GM18861 (cell line): Measurements from ENCODE around the gene KCTD14.
"Not testable (repeated sequence)": the region's sequence is repeated elsewhere in the genome, so short reads cannot be mapped to it uniquely, and the experiment has no call there.

Experiments
- ATAC-seq: cut with Tn5 transposase; IDR thresholded peaks from one replicate; pipeline ENCODE4 v1.9.1; 2021; ENCODE audit not compliant: unreplicated experiment

Gene KCTD14

GRCh38 chr11:78022397-78023396 is at the start of gene KCTD14:
KCTD14 (minus strand) TSS chr11:78023276; CDS start chr11:78023249, 27 bp downstream.
- no peak for ATAC-seq

- no peak for ATAC-seq
These were observed 49.4 kb upstream of the KCTD14 start for GRCh38 chr11:78072455-78072854.

- no peak for ATAC-seq
These were observed 48.6 kb upstream of the KCTD14 start for GRCh38 chr11:78071717-78072116.

- ATAC-seq = no peak
These were observed 47.5 kb upstream of the KCTD14 start for GRCh38 chr11:78070621-78071020.

DNA sequence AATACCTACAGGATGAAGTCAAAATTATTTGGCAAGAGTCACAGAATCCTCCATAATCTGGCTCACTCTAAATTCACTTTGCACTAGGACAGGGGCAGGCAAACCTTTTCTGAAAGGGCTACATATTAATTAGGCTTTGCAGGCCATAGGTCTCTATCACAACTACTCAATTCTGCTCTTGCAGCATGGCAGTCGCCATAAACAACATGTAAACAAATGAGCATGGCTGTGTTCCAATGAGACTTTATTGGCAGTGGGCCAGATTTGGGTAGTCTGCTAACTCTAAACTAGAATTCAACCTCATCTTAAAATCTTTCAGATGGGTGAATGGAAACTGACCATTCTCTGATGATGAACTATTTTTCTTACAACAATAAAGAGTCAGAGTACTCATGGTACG is 46.4 kb upstream of the KCTD14 start:
- ATAC-seq = no peak

GRCh38 chr11:78067704-78068103 is 44.6 kb upstream of the KCTD14 start:
- no peak for ATAC-seq

- no peak for ATAC-seq
These were observed 43.4 kb upstream of the KCTD14 start for GRCh38 chr11:78066471-78066870.

- no peak for ATAC-seq
These were observed 42.1 kb upstream of the KCTD14 start for GRCh38 chr11:78065203-78065602.

GRCh38 chr11:78063440-78064181 is 40.5 kb upstream of the KCTD14 start, which contains the start of gene THRSP:
THRSP (plus strand) TSS chr11:78063861; CDS start chr11:78063882, 21 bp downstream.
- no peak for ATAC-seq

DNA sequence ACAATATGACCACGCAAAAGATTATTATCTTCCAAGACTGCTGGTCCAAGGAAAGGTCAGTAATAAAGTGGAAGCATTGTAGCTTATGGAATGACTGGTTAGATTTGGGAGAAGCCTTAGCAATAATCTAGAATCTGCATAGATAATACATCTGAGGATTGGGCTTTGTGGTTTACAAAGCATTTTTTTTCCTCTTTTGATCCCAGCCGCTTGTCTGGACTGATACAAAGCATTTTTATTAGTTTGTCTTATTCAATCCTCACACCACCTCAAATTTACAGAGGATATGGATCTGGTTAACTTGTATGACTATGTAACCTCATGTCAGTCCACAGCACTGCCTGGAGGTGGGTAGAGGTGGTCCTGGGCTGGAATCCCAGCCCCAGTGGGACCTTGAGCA is 39.6 kb upstream of the KCTD14 start:
- ATAC-seq = no peak

DNA sequence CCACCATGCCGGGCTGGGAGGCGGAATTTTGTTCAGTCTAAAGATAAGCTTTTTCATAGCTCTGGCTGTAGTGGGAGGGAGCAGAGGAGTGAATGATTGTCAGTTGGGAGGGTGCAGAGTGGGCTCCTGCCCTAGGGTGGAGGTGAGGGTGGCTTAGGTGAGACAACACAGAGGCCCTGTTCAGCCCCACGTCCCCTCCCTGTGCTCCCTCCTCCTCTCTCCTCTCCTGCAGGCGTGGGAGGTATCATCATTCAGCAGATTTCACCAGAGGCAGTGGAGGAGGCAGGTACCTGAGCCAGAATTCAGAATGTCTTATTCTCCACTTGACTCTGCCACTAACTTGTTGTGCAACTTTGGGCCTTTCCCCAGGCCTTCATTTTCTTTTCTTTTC is 38.8 kb upstream of the KCTD14 start:
- ATAC-seq = no peak

- no peak for ATAC-seq
These were observed 38.2 kb upstream of the KCTD14 start for GRCh38 chr11:78061088-78061920.

- no peak for ATAC-seq
These were observed 37.5 kb upstream of the KCTD14 start for GRCh38 chr11:78060533-78060932.

DNA sequence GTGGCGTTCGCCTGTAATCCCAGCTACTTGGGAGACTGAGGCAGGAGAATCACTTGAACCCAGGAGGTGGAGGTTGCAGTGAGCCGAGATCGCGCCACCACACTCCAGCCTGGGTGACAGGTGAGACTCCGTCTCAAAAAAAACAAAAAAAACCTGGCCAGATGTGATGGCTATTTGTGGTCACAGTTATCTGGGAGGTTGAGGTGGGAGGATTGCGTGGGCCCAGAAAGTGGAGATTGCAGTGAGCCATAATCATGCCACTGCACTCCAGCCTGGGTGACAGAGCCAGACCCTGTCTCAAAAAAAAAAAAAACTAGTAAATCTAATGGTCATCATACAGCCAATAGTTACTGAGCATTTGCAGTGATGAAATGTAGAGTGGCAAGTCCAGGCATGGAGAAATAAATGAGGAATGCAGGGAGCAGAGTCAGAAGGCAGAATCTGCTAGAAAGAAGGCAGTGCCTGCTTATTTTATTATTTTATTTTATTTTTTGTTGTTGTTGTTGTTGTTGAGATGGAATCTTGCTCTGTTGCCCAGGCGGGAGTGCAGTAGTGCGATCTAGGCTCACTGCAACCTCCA is 36.8 kb upstream of the KCTD14 start:
- not testable (repeated sequence) for ATAC-seq

GRCh38 chr11:78057462-78058055 is 34.5 kb upstream of the KCTD14 start:
- no peak for ATAC-seq

DNA sequence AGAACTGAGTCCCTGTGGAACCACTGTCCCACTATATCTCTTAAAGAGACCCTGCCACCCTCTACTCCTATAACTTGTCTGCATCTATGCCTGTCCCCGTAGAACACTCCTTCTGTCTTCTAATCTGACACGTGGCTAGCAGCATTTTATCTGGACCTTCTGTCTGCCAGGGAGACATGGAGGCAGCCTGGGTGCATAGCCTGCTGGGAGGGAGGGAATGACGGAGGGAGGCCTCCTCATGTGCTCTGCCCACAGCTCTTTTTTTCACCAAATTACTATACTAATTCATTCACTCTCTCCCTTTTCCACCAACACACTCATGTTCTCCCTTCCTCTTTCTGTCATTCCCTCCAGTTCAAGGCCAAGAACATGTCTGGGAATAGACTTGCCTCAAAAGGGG is 33.0 kb upstream of the KCTD14 start:
- no peak for ATAC-seq

DNA sequence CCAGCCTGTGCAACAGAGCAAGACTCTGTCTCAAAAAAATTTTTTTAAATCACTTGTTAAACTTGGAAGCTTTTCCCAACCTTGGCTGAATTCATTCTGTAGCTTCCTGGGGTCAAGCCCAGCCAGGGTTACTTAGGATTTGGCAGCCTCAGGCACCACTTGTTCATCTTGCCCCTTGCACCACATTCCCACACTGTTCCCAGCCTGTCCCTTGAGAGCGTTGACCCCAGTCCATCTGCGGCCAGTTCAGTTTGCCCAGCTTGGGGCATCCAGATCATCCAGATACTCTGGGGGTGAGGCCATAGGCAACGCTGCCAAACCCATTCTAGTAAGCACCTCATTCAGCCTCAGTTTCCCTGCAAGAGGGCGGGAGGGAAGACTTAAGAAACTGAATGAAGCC is 31.9 kb upstream of the KCTD14 start:
- ATAC-seq = no peak

DNA sequence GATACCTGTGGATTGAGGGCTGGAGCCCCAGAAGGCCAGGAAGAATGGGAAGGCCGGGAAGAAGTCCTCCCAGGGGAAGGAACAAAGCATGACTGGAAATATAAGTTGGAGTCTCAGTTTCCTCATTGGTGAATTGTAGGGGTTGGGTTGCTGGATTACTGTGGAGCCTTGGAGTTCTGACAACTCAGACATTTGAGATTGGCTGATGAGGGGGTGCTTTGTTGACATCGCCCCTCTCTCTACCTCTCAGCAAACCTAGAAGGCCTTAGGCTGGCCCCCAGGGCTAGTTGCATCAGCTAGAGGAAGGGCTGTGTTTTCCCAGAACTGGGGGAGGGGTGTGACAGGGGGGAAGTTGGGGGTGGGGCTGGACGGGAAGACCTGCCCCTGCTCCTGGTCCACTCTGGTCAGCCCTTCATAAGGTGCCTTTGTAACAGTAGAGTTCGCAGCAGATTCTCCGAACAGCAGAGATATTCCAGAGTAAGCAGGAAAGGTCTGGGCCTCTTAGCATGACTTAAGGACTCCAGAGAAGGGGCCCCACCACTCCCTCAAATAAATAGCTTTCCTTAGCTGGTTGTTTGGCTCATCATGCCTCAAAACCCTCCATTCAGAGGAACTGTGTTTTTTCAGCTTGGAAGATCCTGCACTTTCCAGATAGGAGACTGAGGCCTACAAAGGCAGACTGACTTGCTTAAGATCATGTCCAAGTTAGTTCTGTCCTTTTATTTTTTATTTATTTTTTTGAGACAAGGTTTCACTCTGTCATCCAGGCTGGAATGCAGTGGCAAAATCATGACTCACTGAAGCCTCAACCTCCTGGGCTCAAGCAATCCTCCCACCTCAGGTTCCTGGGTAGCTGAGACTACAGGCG is 28.1 kb upstream of the KCTD14 start:
- ATAC-seq = no peak

DNA sequence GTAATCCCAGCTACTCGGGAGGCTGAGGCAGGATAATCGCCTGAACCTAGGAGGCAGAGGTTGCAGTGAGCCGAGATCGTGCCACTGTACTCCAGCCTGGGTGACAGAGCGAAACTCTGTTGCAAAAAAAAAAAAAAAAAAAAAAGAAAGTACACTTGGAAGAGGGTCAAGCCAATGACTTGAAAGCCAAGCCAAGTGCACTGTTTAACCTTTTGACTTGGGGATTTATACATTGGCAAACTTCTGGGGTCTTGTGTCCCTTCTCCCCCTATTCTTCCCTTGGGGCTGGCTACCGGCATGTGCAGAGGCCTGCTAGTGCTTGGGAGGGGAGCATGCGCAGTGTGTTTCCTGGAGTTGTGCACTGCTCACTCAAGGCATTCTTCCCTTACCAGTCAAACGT is 26.3 kb upstream of the KCTD14 start:
- no peak for ATAC-seq
